Gastroesophageal sphincter (tissue), 3 donors: Measurements from ENCODE around the gene GRIP2.

Experiments used
- CTCF ChIP-seq, 4 experiments: fragments of 200-600 bp in 2 of 4; fragments of 450-650 bp in 2 of 4; sonication (generic) in 1 of 4; IDR thresholded peaks; one replicate each; pipeline ENCODE4 v1.5.1; 2017 to 2019; ENCODE audit warnings: antibody characterized with exemption in 4 of 4, mild to moderate bottlenecking in 2 of 4, moderate library complexity in 2 of 4
- POLR2AphosphoS5 ChIP-seq: sonication (generic); formaldehyde crosslinking; IDR thresholded peaks from one replicate; pipeline ENCODE4 v1.6.1; 2017; ENCODE audit warnings: antibody characterized with exemption

DNA sequence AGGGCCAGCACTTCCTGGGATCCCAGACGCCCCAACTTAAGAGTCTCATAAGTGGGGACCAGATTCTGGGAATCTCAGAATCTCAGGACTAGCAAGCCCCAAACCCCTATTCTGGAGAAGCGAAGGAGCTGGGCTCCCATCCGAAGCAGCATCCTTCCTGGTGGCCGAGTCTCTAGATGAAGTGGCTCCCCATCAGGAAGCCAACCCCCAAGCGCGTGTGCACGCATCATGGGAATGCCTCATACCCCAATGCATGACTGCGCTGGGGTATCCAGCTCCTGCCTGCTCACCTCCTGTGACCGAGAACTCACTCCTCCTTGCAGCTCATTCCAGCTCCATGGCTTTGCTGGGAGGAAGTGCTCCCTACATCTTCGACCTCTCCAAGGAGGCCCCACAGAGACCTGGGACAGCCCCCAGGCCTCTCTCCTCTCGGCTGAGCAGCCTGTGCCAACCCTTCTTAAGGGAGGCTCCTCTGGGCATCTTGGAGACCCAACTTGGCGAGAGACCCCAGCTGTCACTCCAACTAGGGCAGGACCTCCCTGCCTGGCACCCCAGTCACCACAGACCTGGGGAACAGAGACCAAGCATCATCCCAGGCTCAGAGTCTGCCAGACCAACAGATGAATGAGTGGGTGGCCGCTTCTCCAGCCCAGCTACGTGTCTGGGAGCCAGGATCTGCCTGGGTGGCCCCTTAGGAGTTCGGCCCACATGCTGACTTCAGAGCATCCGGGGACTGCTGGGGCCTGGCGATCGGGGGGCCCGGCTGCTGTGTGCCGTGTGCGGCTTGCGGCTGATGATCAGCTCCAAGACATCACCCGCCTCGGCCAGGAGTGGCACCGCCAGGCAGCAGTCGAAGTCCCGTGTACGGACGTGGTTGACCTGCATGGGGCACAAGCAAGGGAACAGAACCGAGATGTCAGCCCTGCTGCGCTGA lies 46.9 kb downstream of the GRIP2 start:
- TF ChIP-seq POLR2AphosphoS5, result no peak
- TF ChIP-seq CTCF (IDR thresholded peaks at IDR 0.05), result no peak
